ENCODE measurements around the gene KMT5B. TPM values are rescaled to one million over a fixed set of nuclear protein-coding genes. Genes with fewer than 3 reads are reported as not detected.

Gene KMT5B
- total and polyA plus RNA-seq, 10 of the 15 experiments (the other 5 are each of a cell fraction or from before 2014, with no cell fraction given): 4.7 to 21.8 (median 18.0) TPM

GRCh38 chr11:68231621-68232020 lies 18.5 kb upstream of the KMT5B start:
- BruUV-seq (replicated peaks): no TSS peak
- H3K4me3 ChIP-seq: no peak overlapping the region
- intact Hi-C loops (cut with micrococcal nuclease; ENCODE audit: unreplicated experiment) (no loop called here), in situ Hi-C loops (cut with MboI) (no loop called here)
- H4K20me1 ChIP-seq (ENCODE audit: control insufficient read depth, insufficient read depth): no peaks in the 10 kb centered on the region
- DNase-seq (ENCODE audit: low read depth, low spot score) (no peak), ATAC-seq (no peak), FAIRE-seq (no peak)
- no peak for TF ChIP-seq PRDM15 (CRISPR knock-in tag; IDR thresholded peaks at IDR 0.05)
- TF ChIP-seq CREB1 (IDR thresholded peaks at IDR 0.05; ENCODE audit: low read depth): no peak
- no peak for TF ChIP-seq NFXL1 (IDR thresholded peaks at IDR 0.05; ENCODE audit: borderline replicate concordance)
- no peak for TF ChIP-seq CBX3 (IDR thresholded peaks at IDR 0.05; ENCODE audit: borderline replicate concordance, low read depth)
- TF ChIP-seq HSF1 (IDR thresholded peaks at IDR 0.05; ENCODE audit: low read depth, low read length): no peak
- no peak for TF ChIP-seq PBX3 (IDR thresholded peaks at IDR 0.05; ENCODE audit: insufficient replicate concordance, low read depth, low read length)
- no peak for TF ChIP-seq CBFB (IDR thresholded peaks at IDR 0.05; ENCODE audit: low read depth)
- no peak for TF ChIP-seq HDAC2 (IDR thresholded peaks at IDR 0.05)
- POLR2A ChIA-PET: no interaction called here
- WGBS (ENCODE audit: insufficient coverage, insufficient replicate concordance, low lambda C conversion rate, missing lambda C conversion rate): 57% methylated on average over 7 of the region's 7 CpGs
- H3K27ac ChIP-seq (ENCODE audit: control insufficient read depth, insufficient read depth): no peak overlapping the region
- H3K36me3 ChIP-seq (ENCODE audit: control insufficient read depth in 2 of 2, insufficient read depth in 2 of 2, low read length in 1 of 2): no peaks in the 10 kb centered on the region
- H3K27me3 ChIP-seq (replicated peaks in 1 of 2; ENCODE audit: control insufficient read depth in 2 of 2, insufficient read depth in 2 of 2, low read length in 1 of 2): no peaks in the 10 kb centered on the region
- CTCF ChIA-PET: interaction anchor here (0.6 kb wide), 1 partner anchor 54 kb away, joined by 3 read pairs; no protein-coding TSS in a partner anchor
- H3K4me2 ChIP-seq (ENCODE audit: control insufficient read depth, insufficient read depth): no peak overlapping the region
- SMC1A ChIA-PET (ENCODE audit: uncharacterized antibody, unreplicated experiment): no interaction called here
- no peak overlapping the region for H2AFZ ChIP-seq (ENCODE audit: control insufficient read depth, low read depth, low read length)
- H3K4me1 ChIP-seq (ENCODE audit: control insufficient read depth, insufficient read depth, low read length): no peaks in the 10 kb centered on the region
- H3K9ac ChIP-seq (ENCODE audit: control insufficient read depth, insufficient read depth, low read length): no peak overlapping the region
- H3K9me3 ChIP-seq (replicated peaks; ENCODE audit: control insufficient read depth, insufficient read depth, low read length): peaks cover 10% of the 10 kb centered on the region; the same call in 2 of the 3 replicates
- no peaks in the 10 kb centered on the region for H3K79me2 ChIP-seq (ENCODE audit: control insufficient read depth, insufficient read depth, low read length)
- RAD21 ChIA-PET (ENCODE audit: unreplicated experiment): no interaction called here
